ENCODE data around the gene ARHGEF4. TPM values are rescaled to one million over a fixed set of nuclear protein-coding genes. Genes with fewer than 3 reads are reported as not detected.

Gene ARHGEF4
- total and polyA plus RNA-seq, 2 experiments from 2014 or later = 4.6 to 16.6 TPM

- Histone ChIP-seq H3K4me2 (no peak overlapping the region), H3K9me2 (ENCODE audit: insufficient read depth) (no peaks in the 10 kb centered on the region), H3K27ac (ENCODE audit: low read depth) (no peak overlapping the region), H3K4me3 (no peak overlapping the region), H3K79me2 (replicated peaks; ENCODE audit: insufficient read depth) (no peaks in the 10 kb centered on the region), H3K4me1 (ENCODE audit: insufficient read depth) (no peaks in the 10 kb centered on the region), H3K27me3 (ENCODE audit: insufficient read depth) (no peaks in the 10 kb centered on the region), H3K36me3 (ENCODE audit: insufficient read depth) (no peaks in the 10 kb centered on the region), H4K20me1 (replicated peaks; ENCODE audit: insufficient read depth) (no peaks in the 10 kb centered on the region; the same call in 1 of the 2 replicates), H2AFZ (no peak overlapping the region), H3F3A (replicated peaks; ENCODE audit: low read depth) (no peaks in the 10 kb centered on the region)
- no peak for ATAC-seq
- no peaks in the 10 kb centered on the region for H3K27me3 Mint-ChIP-seq (ENCODE audit: insufficient read depth, low read depth, poor library complexity)
- peak overlapping the region; percentile 44; the same call in 1 of the 2 replicates for H3K27ac Mint-ChIP-seq
- no peaks in the 10 kb centered on the region; the same call in 1 of the 3 replicates for H3K36me3 Mint-ChIP-seq (ENCODE audit: low read depth)
- no peak overlapping the region for H3K4me3 Mint-ChIP-seq
- no peak for DNase-seq (ENCODE audit: low spot score)
- H3K9me3 Mint-ChIP-seq = no peaks in the 10 kb centered on the region
- no peak for TF ChIP-seq ZNF331 (CRISPR knock-in tag; IDR thresholded peaks at IDR 0.05; ENCODE audit: low read depth)
- no peak for TF ChIP-seq ETS1 (IDR thresholded peaks at IDR 0.05)
- no peak for TF ChIP-seq EZH2phosphoT487 (IDR thresholded peaks at IDR 0.05; ENCODE audit: unreplicated experiment)
- no peak for TF ChIP-seq STAT1 (IDR thresholded peaks at IDR 0.05; ENCODE audit: unreplicated experiment)
- TF ChIP-seq POLR2AphosphoS5 (IDR thresholded peaks at IDR 0.05; ENCODE audit: low read depth) = no peak
- TF ChIP-seq, protein P1, sequence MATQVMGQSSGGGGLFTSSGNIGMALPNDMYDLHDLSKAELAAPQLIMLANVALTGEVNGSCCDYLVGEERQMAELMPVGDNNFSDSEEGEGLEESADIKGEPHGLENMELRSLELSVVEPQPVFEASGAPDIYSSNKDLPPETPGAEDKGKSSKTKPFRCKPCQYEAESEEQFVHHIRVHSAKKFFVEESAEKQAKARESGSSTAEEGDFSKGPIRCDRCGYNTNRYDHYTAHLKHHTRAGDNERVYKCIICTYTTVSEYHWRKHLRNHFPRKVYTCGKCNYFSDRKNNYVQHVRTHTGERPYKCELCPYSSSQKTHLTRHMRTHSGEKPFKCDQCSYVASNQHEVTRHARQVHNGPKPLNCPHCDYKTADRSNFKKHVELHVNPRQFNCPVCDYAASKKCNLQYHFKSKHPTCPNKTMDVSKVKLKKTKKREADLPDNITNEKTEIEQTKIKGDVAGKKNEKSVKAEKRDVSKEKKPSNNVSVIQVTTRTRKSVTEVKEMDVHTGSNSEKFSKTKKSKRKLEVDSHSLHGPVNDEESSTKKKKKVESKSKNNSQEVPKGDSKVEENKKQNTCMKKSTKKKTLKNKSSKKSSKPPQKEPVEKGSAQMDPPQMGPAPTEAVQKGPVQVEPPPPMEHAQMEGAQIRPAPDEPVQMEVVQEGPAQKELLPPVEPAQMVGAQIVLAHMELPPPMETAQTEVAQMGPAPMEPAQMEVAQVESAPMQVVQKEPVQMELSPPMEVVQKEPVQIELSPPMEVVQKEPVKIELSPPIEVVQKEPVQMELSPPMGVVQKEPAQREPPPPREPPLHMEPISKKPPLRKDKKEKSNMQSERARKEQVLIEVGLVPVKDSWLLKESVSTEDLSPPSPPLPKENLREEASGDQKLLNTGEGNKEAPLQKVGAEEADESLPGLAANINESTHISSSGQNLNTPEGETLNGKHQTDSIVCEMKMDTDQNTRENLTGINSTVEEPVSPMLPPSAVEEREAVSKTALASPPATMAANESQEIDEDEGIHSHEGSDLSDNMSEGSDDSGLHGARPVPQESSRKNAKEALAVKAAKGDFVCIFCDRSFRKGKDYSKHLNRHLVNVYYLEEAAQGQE (IDR thresholded peaks at IDR 0.05; ENCODE audit: unreplicated experiment) = no peak
- TF ChIP-seq CREB1 (CRISPR knock-in tag; IDR thresholded peaks at IDR 0.05; ENCODE audit: low read depth) = no peak
- no peak for TF ChIP-seq ZNF114 (CRISPR knock-in tag; IDR thresholded peaks at IDR 0.05)
- TF ChIP-seq, protein P2, sequence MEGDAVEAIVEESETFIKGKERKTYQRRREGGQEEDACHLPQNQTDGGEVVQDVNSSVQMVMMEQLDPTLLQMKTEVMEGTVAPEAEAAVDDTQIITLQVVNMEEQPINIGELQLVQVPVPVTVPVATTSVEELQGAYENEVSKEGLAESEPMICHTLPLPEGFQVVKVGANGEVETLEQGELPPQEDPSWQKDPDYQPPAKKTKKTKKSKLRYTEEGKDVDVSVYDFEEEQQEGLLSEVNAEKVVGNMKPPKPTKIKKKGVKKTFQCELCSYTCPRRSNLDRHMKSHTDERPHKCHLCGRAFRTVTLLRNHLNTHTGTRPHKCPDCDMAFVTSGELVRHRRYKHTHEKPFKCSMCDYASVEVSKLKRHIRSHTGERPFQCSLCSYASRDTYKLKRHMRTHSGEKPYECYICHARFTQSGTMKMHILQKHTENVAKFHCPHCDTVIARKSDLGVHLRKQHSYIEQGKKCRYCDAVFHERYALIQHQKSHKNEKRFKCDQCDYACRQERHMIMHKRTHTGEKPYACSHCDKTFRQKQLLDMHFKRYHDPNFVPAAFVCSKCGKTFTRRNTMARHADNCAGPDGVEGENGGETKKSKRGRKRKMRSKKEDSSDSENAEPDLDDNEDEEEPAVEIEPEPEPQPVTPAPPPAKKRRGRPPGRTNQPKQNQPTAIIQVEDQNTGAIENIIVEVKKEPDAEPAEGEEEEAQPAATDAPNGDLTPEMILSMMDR (conservative IDR thresholded peaks at IDR 0.05; ENCODE audit: low read depth in 2 of 2) = no peak
- no peak for TF ChIP-seq NANOG (IDR thresholded peaks at IDR 0.05; ENCODE audit: borderline replicate concordance)
- no peak for TF ChIP-seq JUNB (IDR thresholded peaks at IDR 0.05; ENCODE audit: unreplicated experiment)
- TF ChIP-seq EZH2 (IDR thresholded peaks at IDR 0.05; ENCODE audit: low read depth, unreplicated experiment) = no peak
- no peak for TF ChIP-seq ZNF462 (CRISPR knock-in tag; IDR thresholded peaks at IDR 0.05)
- no peaks in the 10 kb centered on the region for H3K4me1 Mint-ChIP-seq
These were observed 46.3 kb downstream of the ARHGEF4 start for GRCh38 chr2:130882991-130883390.

All from GM23338 (cell line).